IgD-negative memory B cell (primary cell): Measurements from ENCODE around the gene CCR7. TPM values are rescaled to one million over a fixed set of nuclear protein-coding genes. Genes with fewer than 3 reads are reported as not detected.

Experiments
- H3K27ac Mint-ChIP-seq, 3 donors: one replicate each; pipeline ENCODE4 v1.8.0; 2020 to 2022; ENCODE audit warnings: mild to moderate bottlenecking in 3 of 3, mixed read lengths in 3 of 3, moderate library complexity in 1 of 3
- H3K27me3 Mint-ChIP-seq: one replicate; pipeline ENCODE4 v1.8.0; 2021; ENCODE audit warnings: mixed read lengths
- H3K36me3 Mint-ChIP-seq: one replicate; pipeline ENCODE4 v1.8.0; 2020; ENCODE audit warnings: mild to moderate bottlenecking, mixed read lengths
- H3K4me1 Mint-ChIP-seq, 3 donors: one replicate each; pipeline ENCODE4 v1.8.0; 2020 to 2022; ENCODE audit warnings: mixed read lengths in 3 of 3, mild to moderate bottlenecking in 1 of 3
- H3K4me3 Mint-ChIP-seq, 4 donors: one replicate each; pipeline ENCODE4 v1.8.0; 2020 to 2022; ENCODE audit warnings: mild to moderate bottlenecking in 4 of 4, mixed read lengths in 4 of 4, moderate library complexity in 3 of 4
- H3K9me3 Mint-ChIP-seq, 3 donors: one replicate each; pipeline ENCODE4 v1.8.0; 2020 to 2021; ENCODE audit warnings: mixed read lengths in 3 of 3, mild to moderate bottlenecking in 1 of 3
- polyA plus RNA-seq: library from polyadenylated mRNA; unstranded; fragments of 300-500 nt; fragmentation: Illumina TruSeq; gene quantifications from one replicate; pipeline ENCODE4 v1.2.3, GENCODE V29; 2021

CCR7 gene
- polyA plus RNA-seq, 1 donor from 2014 or later: 257 TPM

- H3K27me3 Mint-ChIP-seq: peaks cover 4% of the 10 kb centered on the region
- H3K4me3 Mint-ChIP-seq: peak overlapping the region in 1 of 4 donors; percentile 78
- H3K4me1 Mint-ChIP-seq: peaks cover 34 to 42% (median 38%) of the 10 kb centered on the region in 3 donors
- peaks cover 2% of the 10 kb centered on the region for H3K36me3 Mint-ChIP-seq
- H3K9me3 Mint-ChIP-seq: peaks cover 0 to 3% (median 0%) of the 10 kb centered on the region in 3 donors
- H3K27ac Mint-ChIP-seq: peak overlapping the region in 1 of 3 donors; percentile 44
Measured at GRCh38 chr17:40518401-40519088, 46.7 kb downstream of the CCR7 start.

- H3K27me3 Mint-ChIP-seq: peaks cover 4% of the 10 kb centered on the region
- H3K36me3 Mint-ChIP-seq: peaks cover 2% of the 10 kb centered on the region
- H3K4me3 Mint-ChIP-seq: peak overlapping the region in 1 of 4 donors; percentile 78
- H3K4me1 Mint-ChIP-seq: peaks cover 34 to 42% (median 38%) of the 10 kb centered on the region in 3 donors
- no peaks in the 10 kb centered on the region for H3K9me3 Mint-ChIP-seq
- peak overlapping the region in 1 of 3 donors; percentile 44 for H3K27ac Mint-ChIP-seq
Measured at GRCh38 chr17:40517981-40518380, 47.3 kb downstream of the CCR7 start.

- Mint-ChIP-seq H3K27me3 (peaks cover 4% of the 10 kb centered on the region), H3K4me1 (peaks cover 34 to 42% (median 38%) of the 10 kb centered on the region in 3 donors), H3K27ac (peak overlapping the region; percentile 24 to 75 (median 39)), H3K4me3 (peak overlapping the region; percentile 52 to 90 (median 77)), H3K36me3 (peaks cover 2% of the 10 kb centered on the region), H3K9me3 (no peaks in the 10 kb centered on the region)
Measured at GRCh38 chr17:40517286-40517662, 48.0 kb downstream of the CCR7 start.

GRCh38 chr17:40516581-40517285, 48.5 kb downstream of the CCR7 start:
- Mint-ChIP-seq H3K27me3 (peaks cover 4% of the 10 kb centered on the region), H3K4me1 (peaks cover 34 to 41% (median 38%) of the 10 kb centered on the region in 3 donors), H3K36me3 (peaks cover 2% of the 10 kb centered on the region), H3K9me3 (no peaks in the 10 kb centered on the region), H3K27ac (peak overlapping the region; percentile 24 to 75 (median 39)), H3K4me3 (peak overlapping the region; percentile 52 to 90 (median 77))

DNA sequence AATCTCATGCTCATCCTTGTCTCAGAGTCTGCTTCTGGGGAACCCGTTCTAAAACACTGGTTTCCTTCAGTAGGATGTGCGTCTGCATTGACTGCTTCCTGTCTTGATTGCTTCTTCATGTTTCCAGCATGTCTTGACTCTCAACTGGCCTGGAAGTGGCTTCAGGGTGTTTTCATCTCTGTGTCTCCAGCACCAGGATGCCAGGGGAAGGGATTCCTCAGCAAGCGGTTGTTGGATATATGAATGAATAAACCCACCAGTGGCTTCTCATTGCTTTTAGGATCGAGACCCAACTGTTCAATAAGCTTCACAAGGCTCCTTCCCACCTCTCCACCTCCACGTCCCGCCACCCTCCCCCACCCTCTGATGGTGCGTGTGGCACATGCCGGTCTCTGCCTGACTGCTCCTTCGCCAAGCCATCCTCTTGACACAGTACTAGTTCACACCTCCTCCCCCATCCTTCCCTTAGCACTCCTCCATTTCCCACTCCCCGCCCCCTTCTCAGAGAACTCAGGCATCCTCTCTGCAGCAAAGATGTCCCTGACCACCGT, 49.7 kb downstream of the CCR7 start:
- peak overlapping the region in 1 of 3 donors; percentile 75 for H3K27ac Mint-ChIP-seq
- peaks cover 2% of the 10 kb centered on the region for H3K36me3 Mint-ChIP-seq
- peaks cover 4% of the 10 kb centered on the region for H3K27me3 Mint-ChIP-seq
- H3K4me3 Mint-ChIP-seq: peak overlapping the region in 3 of 4 donors; percentile 50 to 89 (median 83)
- peaks cover 34 to 43% (median 39%) of the 10 kb centered on the region in 3 donors for H3K4me1 Mint-ChIP-seq
- H3K9me3 Mint-ChIP-seq: no peaks in the 10 kb centered on the region

GRCh38 chr17:40515011-40515410, 50.3 kb downstream of the CCR7 start:
- Mint-ChIP-seq H3K4me1 (peaks cover 34 to 43% (median 39%) of the 10 kb centered on the region in 3 donors), H3K9me3 (no peaks in the 10 kb centered on the region), H3K36me3 (peaks cover 2% of the 10 kb centered on the region), H3K27ac (peak overlapping the region in 1 of 3 donors; percentile 75), H3K27me3 (peaks cover 4% of the 10 kb centered on the region), H3K4me3 (peak overlapping the region in 2 of 4 donors; percentile 1 to 83)

DNA sequence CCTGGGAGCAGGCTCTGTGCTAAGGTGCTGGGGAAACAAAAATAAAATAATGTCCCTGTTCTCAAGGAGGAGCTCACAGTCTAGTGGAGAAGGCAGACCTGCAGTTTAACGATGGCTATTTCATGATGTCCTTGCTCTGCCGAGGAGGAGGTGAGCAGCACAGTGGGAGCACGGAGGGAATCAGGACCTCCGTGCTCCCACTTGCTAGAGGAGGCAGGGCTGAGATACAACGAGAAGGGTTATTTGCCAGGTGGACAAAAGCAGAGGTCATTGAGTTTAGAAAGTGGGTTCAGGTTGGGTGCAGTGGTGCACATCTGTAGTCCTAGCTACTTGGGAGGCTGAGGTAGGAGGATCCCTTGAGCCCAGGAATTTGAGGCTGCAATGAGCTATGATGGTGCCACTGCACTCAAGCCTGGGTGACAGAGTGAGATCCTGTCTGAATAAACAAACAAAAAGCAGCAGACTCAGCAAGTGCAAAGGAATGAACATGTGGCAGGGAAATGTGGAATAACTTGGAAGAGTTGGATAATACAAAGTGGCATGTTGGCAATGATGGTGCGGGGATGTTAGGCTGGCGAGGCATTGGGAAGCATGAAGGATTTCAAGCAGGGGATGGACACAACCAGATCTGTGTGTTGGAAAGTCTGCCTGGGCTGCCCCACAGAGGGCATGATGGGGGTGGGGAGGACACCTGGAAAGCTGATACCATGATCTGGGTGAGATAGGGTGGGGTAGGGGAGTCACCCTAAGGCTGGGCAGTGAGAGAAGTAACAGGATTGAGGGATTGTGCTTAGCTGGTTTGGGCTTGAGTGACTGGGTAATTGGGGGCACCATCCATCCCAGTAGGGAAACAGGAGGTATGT, 51.0 kb downstream of the CCR7 start:
- Mint-ChIP-seq H3K4me1 (peaks cover 34 to 43% (median 42%) of the 10 kb centered on the region in 3 donors), H3K27ac (peak overlapping the region in 2 of 3 donors; percentile 6 to 32), H3K27me3 (peaks cover 4% of the 10 kb centered on the region), H3K4me3 (peak overlapping the region in 2 of 4 donors; percentile 2 to 27), H3K9me3 (no peaks in the 10 kb centered on the region), H3K36me3 (peaks cover 2% of the 10 kb centered on the region)

- peaks cover 2% of the 10 kb centered on the region for H3K36me3 Mint-ChIP-seq
- peaks cover 21 to 30% (median 26%) of the 10 kb centered on the region in 3 donors for H3K4me1 Mint-ChIP-seq
- no peaks in the 10 kb centered on the region for H3K9me3 Mint-ChIP-seq
- no peak overlapping the region for H3K4me3 Mint-ChIP-seq
- H3K27me3 Mint-ChIP-seq: peaks cover 4% of the 10 kb centered on the region
- H3K27ac Mint-ChIP-seq: no peak overlapping the region
Measured at GRCh38 chr17:40511667-40512220, 53.5 kb downstream of the CCR7 start.

GRCh38 chr17:40511136-40511535, 54.1 kb downstream of the CCR7 start:
- H3K4me1 Mint-ChIP-seq: peaks cover 15 to 25% (median 20%) of the 10 kb centered on the region in 3 donors
- peaks cover 4% of the 10 kb centered on the region for H3K27me3 Mint-ChIP-seq
- peaks cover 2% of the 10 kb centered on the region for H3K36me3 Mint-ChIP-seq
- no peak overlapping the region for H3K4me3 Mint-ChIP-seq
- H3K9me3 Mint-ChIP-seq: no peaks in the 10 kb centered on the region
- H3K27ac Mint-ChIP-seq: no peak overlapping the region

- Mint-ChIP-seq H3K27me3 (peaks cover 4% of the 10 kb centered on the region), H3K36me3 (peaks cover 2% of the 10 kb centered on the region), H3K27ac (no peak overlapping the region), H3K4me1 (peaks cover 8 to 19% (median 11%) of the 10 kb centered on the region in 3 donors), H3K9me3 (no peaks in the 10 kb centered on the region), H3K4me3 (no peak overlapping the region)
Measured at GRCh38 chr17:40510328-40510648, 55.0 kb downstream of the CCR7 start.

- peaks cover 6 to 16% (median 10%) of the 10 kb centered on the region in 3 donors for H3K4me1 Mint-ChIP-seq
- H3K9me3 Mint-ChIP-seq: no peaks in the 10 kb centered on the region
- H3K27ac Mint-ChIP-seq: no peak overlapping the region
- peaks cover 2% of the 10 kb centered on the region for H3K36me3 Mint-ChIP-seq
- peaks cover 4% of the 10 kb centered on the region for H3K27me3 Mint-ChIP-seq
- H3K4me3 Mint-ChIP-seq: no peak overlapping the region
Measured at GRCh38 chr17:40509626-40510327, 55.5 kb downstream of the CCR7 start.

DNA sequence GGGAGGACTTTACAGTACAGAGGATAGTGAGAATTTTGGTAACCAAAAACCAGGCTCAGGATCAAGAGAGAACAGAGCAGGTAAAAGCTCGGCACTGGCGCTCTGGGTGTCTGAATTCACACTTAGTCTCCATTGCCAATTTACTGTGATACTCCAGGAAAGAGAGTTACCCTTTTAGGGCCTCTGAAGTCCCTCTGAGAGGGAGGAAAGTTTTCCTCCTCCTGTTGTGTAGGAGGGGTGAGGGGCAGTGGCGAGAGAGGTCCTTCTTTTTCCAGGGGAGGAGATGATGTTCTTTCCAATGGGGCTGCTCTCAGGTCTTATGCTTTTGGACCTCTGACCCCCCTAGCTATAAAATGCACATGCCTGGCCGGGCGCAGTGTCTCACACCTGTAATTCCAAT, 58.5 kb downstream of the CCR7 start:
- H3K27ac Mint-ChIP-seq: no peak overlapping the region
- no peaks in the 10 kb centered on the region for H3K36me3 Mint-ChIP-seq
- no peaks in the 10 kb centered on the region for H3K27me3 Mint-ChIP-seq
- H3K4me1 Mint-ChIP-seq: peaks cover 0 to 5% (median 5%) of the 10 kb centered on the region in 3 donors
- H3K4me3 Mint-ChIP-seq: no peak overlapping the region
- no peaks in the 10 kb centered on the region for H3K9me3 Mint-ChIP-seq
